Activated CD4-positive, alpha-beta T cell treated with anti-CD3 and anti-CD28 coated beads for 4 hours (primary cell): ENCODE results near the gene MTG2.

Source experiments
- DNase-seq, 2 donors: peaks; one replicate each; pipeline ENCODE4 v3.0.0-alpha.2; 2020

MTG2 gene, protein sequence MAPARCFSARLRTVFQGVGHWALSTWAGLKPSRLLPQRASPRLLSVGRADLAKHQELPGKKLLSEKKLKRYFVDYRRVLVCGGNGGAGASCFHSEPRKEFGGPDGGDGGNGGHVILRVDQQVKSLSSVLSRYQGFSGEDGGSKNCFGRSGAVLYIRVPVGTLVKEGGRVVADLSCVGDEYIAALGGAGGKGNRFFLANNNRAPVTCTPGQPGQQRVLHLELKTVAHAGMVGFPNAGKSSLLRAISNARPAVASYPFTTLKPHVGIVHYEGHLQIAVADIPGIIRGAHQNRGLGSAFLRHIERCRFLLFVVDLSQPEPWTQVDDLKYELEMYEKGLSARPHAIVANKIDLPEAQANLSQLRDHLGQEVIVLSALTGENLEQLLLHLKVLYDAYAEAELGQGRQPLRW

GRCh38 chr20:62182469-62183425 lies at the start of gene MTG2:
MTG2 (plus strand) TSS chr20:62183028; CDS start chr20:62193421, 10,393 bp downstream.
- DNase-seq = peak; percentile 93 to 94

GRCh38 chr20:62133051-62133845 lies 49.6 kb upstream of the MTG2 start:
- DNase-seq = no peak

- DNase-seq = no peak
Observed at GRCh38 chr20:62133864-62134263, 49.0 kb upstream of the MTG2 start.

GRCh38 chr20:62134735-62135231 lies 48.0 kb upstream of the MTG2 start:
- DNase-seq = no peak

GRCh38 chr20:62135573-62136266 lies 47.1 kb upstream of the MTG2 start:
- no peak for DNase-seq

- DNase-seq = peak; percentile 63 to 69
Observed at GRCh38 chr20:62136283-62137091, 46.3 kb upstream of the MTG2 start.

GRCh38 chr20:62137092-62137384 lies 45.8 kb upstream of the MTG2 start:
- no peak for DNase-seq

- no peak for DNase-seq
Observed at GRCh38 chr20:62137478-62138203, 45.2 kb upstream of the MTG2 start.

GRCh38 chr20:62138204-62138543 lies 44.7 kb upstream of the MTG2 start:
- DNase-seq = no peak

DNA sequence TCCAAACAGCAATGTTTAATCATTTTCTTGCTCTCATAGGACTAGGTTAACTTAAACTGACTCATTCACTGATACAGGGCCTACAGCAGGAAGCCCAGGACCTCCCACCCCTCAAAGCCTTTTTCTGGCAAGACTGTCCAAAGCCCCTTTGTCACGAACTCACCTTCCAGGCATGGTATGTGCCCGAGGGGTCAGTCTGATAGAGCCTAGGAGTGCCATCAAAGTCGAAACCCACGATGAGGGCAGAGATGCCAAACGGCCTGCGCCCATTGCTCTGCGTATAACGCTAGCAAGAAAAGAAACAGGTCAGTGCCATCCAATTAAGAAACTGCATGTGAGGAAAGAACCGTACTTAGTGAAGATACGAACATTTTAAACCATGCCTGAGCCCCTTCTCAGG lies 43.9 kb upstream of the MTG2 start:
- DNase-seq = no peak

DNA sequence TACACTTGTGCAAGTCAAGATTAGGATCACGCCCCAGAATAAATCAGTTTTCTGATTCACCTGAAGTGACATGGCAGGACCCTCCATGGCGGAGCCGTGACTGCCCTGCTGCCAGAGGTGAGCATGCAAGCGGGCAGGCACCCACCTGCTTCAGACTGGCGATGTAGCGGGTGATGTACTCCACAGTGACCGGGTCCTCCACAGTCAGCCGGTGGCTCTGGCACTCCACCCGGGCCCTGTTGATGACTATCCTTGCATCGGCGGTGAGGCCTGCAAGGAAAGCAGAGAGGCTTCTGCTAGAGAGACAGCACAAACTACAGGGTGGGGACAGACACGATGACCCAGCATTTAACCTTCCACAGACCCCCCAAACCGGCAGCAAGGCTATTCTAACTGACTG lies 43.2 kb upstream of the MTG2 start:
- no peak for DNase-seq

GRCh38 chr20:62141043-62141396 lies 41.8 kb upstream of the MTG2 start:
- DNase-seq = no peak

GRCh38 chr20:62141397-62142251 lies 41.2 kb upstream of the MTG2 start:
- DNase-seq = peak in 1 of 2 donors; percentile 11

GRCh38 chr20:62142252-62143080 lies 40.4 kb upstream of the MTG2 start:
- DNase-seq = peak in 1 of 2 donors; percentile 14

DNA sequence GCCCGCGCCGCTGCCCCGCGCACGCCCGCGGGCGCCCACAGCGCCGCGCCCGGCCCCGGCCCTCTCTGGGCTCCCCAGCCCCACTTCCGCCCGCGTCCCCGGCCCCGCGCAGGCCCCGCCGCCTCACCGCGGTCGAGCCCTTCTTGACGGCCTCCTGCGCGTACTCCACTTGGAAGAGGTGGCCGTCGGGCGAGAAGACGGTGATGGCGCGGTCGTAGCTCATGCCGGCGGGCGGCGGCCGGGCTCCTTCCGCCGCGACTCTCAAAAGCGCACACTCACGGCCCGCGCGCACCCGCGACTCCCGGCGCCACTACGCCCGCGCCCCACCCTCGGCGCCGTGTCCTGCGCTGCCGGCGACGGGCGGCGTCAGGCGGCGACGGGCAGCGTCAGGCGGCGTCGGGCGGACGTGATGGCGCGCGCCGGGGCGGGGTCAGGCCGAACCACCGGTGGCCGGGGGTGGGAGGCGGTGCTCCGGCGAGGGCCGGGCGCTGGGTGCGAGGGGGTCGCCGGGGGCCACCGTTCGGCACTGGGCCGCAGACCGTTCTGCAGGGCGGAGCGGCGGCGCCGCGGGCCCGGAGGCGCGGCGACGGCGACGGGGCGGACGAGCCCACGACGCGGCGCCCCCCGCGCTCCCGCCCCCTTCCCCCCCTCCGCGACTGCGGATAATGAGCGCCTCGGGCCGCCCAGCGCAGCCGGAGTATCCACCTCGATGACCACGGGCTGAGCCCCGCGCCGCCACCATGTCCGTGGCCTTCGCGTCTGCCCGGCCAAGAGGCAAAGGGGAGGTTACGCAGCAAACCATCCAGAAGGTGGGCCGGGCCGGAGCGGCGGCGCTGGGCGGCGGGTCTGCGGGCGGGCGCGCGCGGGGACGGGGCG lies 39.5 kb upstream of the MTG2 start, which contains the start of the genes PSMA7 and SS18L1:
Gene PSMA7, minus strand, starts transcription at position 314 of the 876 bp plus-strand sequence. Its CDS starts 91 bp downstream, at position 223.
Gene SS18L1, plus strand, starts transcription at position 689 of the 876 bp plus-strand sequence. Its CDS starts 52 bp downstream, at position 741.
- DNase-seq = peak; percentile 83 to 86

- peak; percentile 47 to 53 for DNase-seq
Observed at GRCh38 chr20:62143957-62144825, 38.6 kb upstream of the MTG2 start.

GRCh38 chr20:62145688-62146018 lies 37.2 kb upstream of the MTG2 start:
- no peak for DNase-seq
